Osteocyte (in vitro differentiated cells): ENCODE results near the gene FLT1. TPM values are rescaled to one million over a fixed set of nuclear protein-coding genes. Genes with fewer than 3 reads are reported as not detected.

Experiments used
- DNase-seq: peaks from one replicate; pipeline ENCODE4 v3.0.0; 2021; ENCODE audit warnings: mixed read lengths; ENCODE audit not compliant: unreplicated experiment; ENCODE audit errors: extremely low spot score
- H3K27ac Mint-ChIP-seq: one replicate; pipeline ENCODE4 v1.8.0; 2021; ENCODE audit warnings: mild to moderate bottlenecking, mixed read lengths; ENCODE audit not compliant: unreplicated experiment
- H3K27me3 Mint-ChIP-seq: one replicate; pipeline ENCODE4 v1.8.0; 2021; ENCODE audit warnings: mixed read lengths; ENCODE audit not compliant: unreplicated experiment
- H3K36me3 Mint-ChIP-seq: one replicate; pipeline ENCODE4 v1.8.0; 2021; ENCODE audit warnings: mixed read lengths; ENCODE audit not compliant: unreplicated experiment
- H3K4me1 Mint-ChIP-seq: one replicate; pipeline ENCODE4 v1.8.0; 2021; ENCODE audit warnings: mixed read lengths; ENCODE audit not compliant: unreplicated experiment
- H3K4me3 Mint-ChIP-seq: one replicate; pipeline ENCODE4 v1.8.0; 2021; ENCODE audit warnings: mild to moderate bottlenecking, moderate library complexity, mixed read lengths; ENCODE audit not compliant: unreplicated experiment
- H3K9me3 Mint-ChIP-seq: one replicate; pipeline ENCODE4 v1.8.0; 2021; ENCODE audit warnings: mixed read lengths; ENCODE audit not compliant: unreplicated experiment
- CTCF ChIP-seq: fragments of 200-600 bp; sonication (generic); IDR thresholded peaks from 2 replicates; pipeline ENCODE4 v1.5.0; 2021; ENCODE audit warnings: antibody characterized with exemption, mild to moderate bottlenecking, moderate library complexity
- total RNA-seq: library from RNA; stranded (reverse); gene quantifications from 2 replicates; pipeline ENCODE4 v1.2.1, GENCODE V29; 2021

FLT1 gene
- total RNA-seq, 1 donor from 2014 or later = 3.4 TPM

- no peaks in the 10 kb centered on the region for H3K9me3 Mint-ChIP-seq
- H3K27me3 Mint-ChIP-seq = no peaks in the 10 kb centered on the region
- TF ChIP-seq CTCF = no peak
- H3K36me3 Mint-ChIP-seq = no peaks in the 10 kb centered on the region
- no peak for DNase-seq
- no peak overlapping the region for H3K4me3 Mint-ChIP-seq
- H3K4me1 Mint-ChIP-seq = peaks cover 14% of the 10 kb centered on the region
- no peak overlapping the region for H3K27ac Mint-ChIP-seq
Observed at GRCh38 chr13:28413999-28414398, 80.9 kb downstream of the FLT1 start.

- Mint-ChIP-seq H3K9me3 (no peaks in the 10 kb centered on the region), H3K4me3 (no peak overlapping the region), H3K27ac (no peak overlapping the region), H3K27me3 (no peaks in the 10 kb centered on the region), H3K36me3 (no peaks in the 10 kb centered on the region), H3K4me1 (peaks cover 14% of the 10 kb centered on the region)
- DNase-seq = no peak
- TF ChIP-seq CTCF = no peak
Observed at GRCh38 chr13:28412981-28413380, 81.9 kb downstream of the FLT1 start.

- TF ChIP-seq CTCF = no peak
- H3K36me3 Mint-ChIP-seq = no peaks in the 10 kb centered on the region
- peaks cover 14% of the 10 kb centered on the region for H3K4me1 Mint-ChIP-seq
- H3K9me3 Mint-ChIP-seq = no peaks in the 10 kb centered on the region
- DNase-seq = no peak
- H3K27ac Mint-ChIP-seq = no peak overlapping the region
- no peaks in the 10 kb centered on the region for H3K27me3 Mint-ChIP-seq
- H3K4me3 Mint-ChIP-seq = no peak overlapping the region
Observed at GRCh38 chr13:28411831-28412353, 83.0 kb downstream of the FLT1 start.

- no peak for DNase-seq
- TF ChIP-seq CTCF = no peak
- no peaks in the 10 kb centered on the region for H3K36me3 Mint-ChIP-seq
- H3K27ac Mint-ChIP-seq = no peak overlapping the region
- H3K4me1 Mint-ChIP-seq = peaks cover 14% of the 10 kb centered on the region
- H3K27me3 Mint-ChIP-seq = no peaks in the 10 kb centered on the region
- H3K9me3 Mint-ChIP-seq = no peaks in the 10 kb centered on the region
- no peak overlapping the region for H3K4me3 Mint-ChIP-seq
Observed at GRCh38 chr13:28410096-28410495, 84.8 kb downstream of the FLT1 start.

- no peaks in the 10 kb centered on the region for H3K9me3 Mint-ChIP-seq
- no peak for DNase-seq
- no peak overlapping the region for H3K27ac Mint-ChIP-seq
- no peak overlapping the region for H3K4me3 Mint-ChIP-seq
- H3K4me1 Mint-ChIP-seq = peaks cover 14% of the 10 kb centered on the region
- H3K36me3 Mint-ChIP-seq = no peaks in the 10 kb centered on the region
- H3K27me3 Mint-ChIP-seq = no peaks in the 10 kb centered on the region
- no peak for TF ChIP-seq CTCF
Observed at GRCh38 chr13:28409648-28410047, 85.3 kb downstream of the FLT1 start.
